ENCODE measurements around the gene OR51S1. TPM values are rescaled to one million over a fixed set of nuclear protein-coding genes. Genes with fewer than 3 reads are reported as not detected.
"Not testable (repeated sequence)": the region's sequence is repeated elsewhere in the genome, so short reads cannot be mapped to it uniquely, and the experiment has no call there.

Gene OR51S1
- total RNA-seq (2014; rRNA removed; shearing (Covaris generic); ENCODE audit: low replicate concordance) = not detected in 2 replicates

GRCh38 chr11:4848908-4849532 lies at the start of gene OR51S1:
TSS of gene OR51S1 (minus strand) at chr11:4849208. CDS start at chr11:4849208, 0 bp downstream.
- no peak within 1 kb of the TSS for H3K4me3 ChIP-seq

GRCh38 chr11:4891996-4892640 lies 43.1 kb upstream of the OR51S1 start:
- H3K27me3 ChIP-seq = no peaks in the 10 kb centered on the region
- no peaks in the 10 kb centered on the region for H3K36me3 ChIP-seq
- no peak for DNase-seq
- no peak overlapping the region for H3K4me3 ChIP-seq
- no peaks in the 10 kb centered on the region for H3K9me3 ChIP-seq

More at GRCh38 chr11:4848908-4849532, at the start of gene OR51S1:
- no peaks in the 10 kb centered on the region for H3K9me3 ChIP-seq
- H3K36me3 ChIP-seq = no peaks in the 10 kb centered on the region
- H3K27me3 ChIP-seq = no peaks in the 10 kb centered on the region
- no peak for DNase-seq

GRCh38 chr11:4890279-4890678 lies 41.3 kb upstream of the OR51S1 start:
- Histone ChIP-seq H3K4me3 (no peak overlapping the region), H3K36me3 (no peaks in the 10 kb centered on the region), H3K9me3 (no peaks in the 10 kb centered on the region), H3K27me3 (no peaks in the 10 kb centered on the region)
- DNase-seq = no peak

- no peak for DNase-seq
- no peaks in the 10 kb centered on the region for H3K36me3 ChIP-seq
- H3K4me3 ChIP-seq = no peak overlapping the region
- no peaks in the 10 kb centered on the region for H3K27me3 ChIP-seq
- H3K9me3 ChIP-seq = no peaks in the 10 kb centered on the region
Measured at GRCh38 chr11:4887591-4887990, 38.6 kb upstream of the OR51S1 start.

- Histone ChIP-seq H3K9me3 (no peaks in the 10 kb centered on the region), H3K36me3 (no peaks in the 10 kb centered on the region), H3K27me3 (no peaks in the 10 kb centered on the region), H3K4me3 (no peak overlapping the region)
- no peak for DNase-seq
Measured at GRCh38 chr11:4886186-4886585, 37.2 kb upstream of the OR51S1 start.

GRCh38 chr11:4884361-4884760 lies 35.4 kb upstream of the OR51S1 start:
- H3K4me3 ChIP-seq = no peak overlapping the region
- no peaks in the 10 kb centered on the region for H3K9me3 ChIP-seq

GRCh38 chr11:4882543-4882942 lies 33.5 kb upstream of the OR51S1 start:
- H3K27me3 ChIP-seq = no peaks in the 10 kb centered on the region
- H3K9me3 ChIP-seq = no peaks in the 10 kb centered on the region
- DNase-seq = no peak
- H3K36me3 ChIP-seq = no peaks in the 10 kb centered on the region
- no peak overlapping the region for H3K4me3 ChIP-seq

More at GRCh38 chr11:4884361-4884760, 35.4 kb upstream of the OR51S1 start:
- no peaks in the 10 kb centered on the region for H3K27me3 ChIP-seq
- H3K36me3 ChIP-seq = no peaks in the 10 kb centered on the region
- DNase-seq = no peak

GRCh38 chr11:4881860-4882500 lies 33.0 kb upstream of the OR51S1 start, which contains the start of gene OR51T1:
TSS of gene OR51T1 (plus strand) at chr11:4881900. CDS start at chr11:4881900, 0 bp downstream.
- Histone ChIP-seq H3K4me3 (no peak within 1 kb of the TSS), H3K27me3 (no peaks in the 10 kb centered on the region), H3K9me3 (no peaks in the 10 kb centered on the region), H3K36me3 (no peaks in the 10 kb centered on the region)
- peak; percentile 8 for DNase-seq

- H3K27me3 ChIP-seq = no peaks in the 10 kb centered on the region
- no peaks in the 10 kb centered on the region for H3K36me3 ChIP-seq
- DNase-seq = no peak
- no peak overlapping the region for H3K4me3 ChIP-seq
- no peaks in the 10 kb centered on the region for H3K9me3 ChIP-seq
Measured at GRCh38 chr11:4881188-4881587, 32.2 kb upstream of the OR51S1 start.

GRCh38 chr11:4865855-4866254 lies 16.8 kb upstream of the OR51S1 start:
- no peak overlapping the region for H3K4me3 ChIP-seq
- H3K36me3 ChIP-seq = no peaks in the 10 kb centered on the region
- no peak for DNase-seq
- no peaks in the 10 kb centered on the region for H3K27me3 ChIP-seq
- no peaks in the 10 kb centered on the region for H3K9me3 ChIP-seq

- DNase-seq = no peak
- H3K36me3 ChIP-seq = no peaks in the 10 kb centered on the region
- no peaks in the 10 kb centered on the region for H3K27me3 ChIP-seq
- no peak overlapping the region for H3K4me3 ChIP-seq
- H3K9me3 ChIP-seq = no peaks in the 10 kb centered on the region
Measured at GRCh38 chr11:4863876-4864275, 14.9 kb upstream of the OR51S1 start.

- no peaks in the 10 kb centered on the region for H3K27me3 ChIP-seq
- H3K9me3 ChIP-seq = no peaks in the 10 kb centered on the region
- no peaks in the 10 kb centered on the region for H3K36me3 ChIP-seq
- H3K4me3 ChIP-seq = no peak overlapping the region
- DNase-seq = no peak
Measured at GRCh38 chr11:4862447-4863236, 13.6 kb upstream of the OR51S1 start.

GRCh38 chr11:4854286-4854685 lies 5.3 kb upstream of the OR51S1 start:
- DNase-seq, H3K9me3 ChIP-seq, H3K27me3 ChIP-seq, H3K36me3 ChIP-seq, H3K4me3 ChIP-seq: not testable (repeated sequence)

- no peaks in the 10 kb centered on the region for H3K27me3 ChIP-seq
- no peaks in the 10 kb centered on the region for H3K9me3 ChIP-seq
- no peaks in the 10 kb centered on the region for H3K36me3 ChIP-seq
- peak; percentile 50 for DNase-seq
- H3K4me3 ChIP-seq = no peak overlapping the region
Measured at GRCh38 chr11:4851033-4851432, 2.0 kb upstream of the OR51S1 start.

GRCh38 chr11:4839851-4840549 lies 9.0 kb downstream of the OR51S1 start:
- peak; percentile 42 for DNase-seq
- Histone ChIP-seq H3K27me3 (no peaks in the 10 kb centered on the region), H3K36me3 (no peaks in the 10 kb centered on the region), H3K4me3 (no peak overlapping the region), H3K9me3 (no peaks in the 10 kb centered on the region)

GRCh38 chr11:4830909-4831308 lies 18.1 kb downstream of the OR51S1 start:
- no peaks in the 10 kb centered on the region for H3K27me3 ChIP-seq
- DNase-seq = no peak
- no peak overlapping the region for H3K4me3 ChIP-seq
- no peaks in the 10 kb centered on the region for H3K36me3 ChIP-seq
- H3K9me3 ChIP-seq = no peaks in the 10 kb centered on the region

Measured in MG63 (cell line).